HG03342 (cell line): Measurements from ENCODE around the gene SRRM5.

ENCODE experiments used
- ATAC-seq: cut with Tn5 transposase; IDR thresholded peaks from one replicate; pipeline ENCODE4 v1.9.1; 2021; ENCODE audit warnings: mild to moderate bottlenecking, moderate library complexity; ENCODE audit not compliant: unreplicated experiment

Gene SRRM5

GRCh38 chr19:43664018-43664417, 52.1 kb downstream of the SRRM5 start:
- ATAC-seq: no peak
